Measurements from ENCODE around the gene LNX2.

GRCh38 chr13:27496536-27497273 lies 123.6 kb downstream of the LNX2 start:
- TF ChIP-seq EZH2 (IDR thresholded peaks at IDR 0.05; ENCODE audit: borderline replicate concordance, low read depth, low read length, severe bottlenecking) (no peak), CTCF (IDR thresholded peaks at IDR 0.05; ENCODE audit: borderline replicate concordance, extremely low read depth, low read length, poor library complexity, severe bottlenecking) (no peak)
